GM18868 (cell line): Measurements from ENCODE around the gene TMED10.
A peak's percentile ranks its signal among the peaks of the same experiment; 100 is the strongest.
"Not testable (repeated sequence)": the region's sequence is repeated elsewhere in the genome, so short reads cannot be mapped to it uniquely, and the experiment has no call there.

ENCODE experiments used
- ATAC-seq: cut with Tn5 transposase; IDR thresholded peaks from one replicate; pipeline ENCODE4 v1.9.1; 2021; ENCODE audit warnings: mild to moderate bottlenecking, moderate library complexity; ENCODE audit not compliant: unreplicated experiment

The TMED10 gene

GRCh38 chr14:75163677-75164076, 12.7 kb downstream of the TMED10 start:
- ATAC-seq, result no peak

GRCh38 chr14:75162631-75163030, 13.8 kb downstream of the TMED10 start:
- no peak for ATAC-seq

- peak; percentile 58 for ATAC-seq
Measured at GRCh38 chr14:75158843-75159614, 17.4 kb downstream of the TMED10 start.

DNA sequence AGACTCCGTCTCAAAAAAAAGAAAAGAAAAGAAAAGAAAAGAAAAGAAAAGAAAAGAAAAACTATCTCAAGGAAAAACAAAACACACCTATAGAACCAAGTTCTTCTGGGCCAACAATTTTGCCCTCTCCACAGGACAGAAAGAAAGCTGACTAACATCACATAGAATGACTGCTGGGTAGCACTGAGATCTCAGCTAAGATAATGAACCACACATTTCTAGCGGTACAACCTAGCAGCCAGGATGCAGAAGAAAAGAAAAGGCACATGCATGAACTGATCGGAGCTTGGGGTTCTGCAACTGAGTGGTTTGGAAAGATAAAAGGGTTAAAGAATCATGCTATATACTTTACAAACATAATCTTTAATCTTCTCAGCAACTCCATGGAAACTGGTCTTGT, 19.5 kb downstream of the TMED10 start:
- ATAC-seq, result no peak

DNA sequence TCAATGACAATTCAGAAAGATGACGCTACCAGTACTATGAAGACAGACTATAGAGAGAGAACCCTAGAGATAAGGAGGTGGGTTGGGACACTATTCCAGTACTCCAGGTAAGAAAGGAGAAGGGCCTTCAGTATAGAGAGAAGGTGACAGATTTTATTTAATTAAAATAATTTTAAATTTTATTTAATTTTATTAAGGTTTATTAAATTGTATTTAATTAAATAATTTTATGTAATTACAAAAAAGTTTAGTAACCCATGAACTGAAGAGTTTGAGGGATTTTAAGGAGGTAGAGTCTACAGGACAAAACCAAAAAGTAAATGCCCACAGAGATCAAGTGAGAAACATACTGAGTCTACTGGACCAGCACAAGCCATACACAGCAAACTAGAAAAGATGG, 20.3 kb downstream of the TMED10 start:
- ATAC-seq, result no peak

- no peak for ATAC-seq
Measured at GRCh38 chr14:75155169-75155568, 21.2 kb downstream of the TMED10 start.

GRCh38 chr14:75153295-75153694, 23.1 kb downstream of the TMED10 start:
- ATAC-seq, result no peak

GRCh38 chr14:75151851-75152250, 24.6 kb downstream of the TMED10 start:
- no peak for ATAC-seq

GRCh38 chr14:75150637-75151036, 25.8 kb downstream of the TMED10 start:
- not testable (repeated sequence) for ATAC-seq

- no peak for ATAC-seq
Measured at GRCh38 chr14:75150150-75150549, 26.3 kb downstream of the TMED10 start.

GRCh38 chr14:75147423-75148071, 28.9 kb downstream of the TMED10 start:
- no peak for ATAC-seq

DNA sequence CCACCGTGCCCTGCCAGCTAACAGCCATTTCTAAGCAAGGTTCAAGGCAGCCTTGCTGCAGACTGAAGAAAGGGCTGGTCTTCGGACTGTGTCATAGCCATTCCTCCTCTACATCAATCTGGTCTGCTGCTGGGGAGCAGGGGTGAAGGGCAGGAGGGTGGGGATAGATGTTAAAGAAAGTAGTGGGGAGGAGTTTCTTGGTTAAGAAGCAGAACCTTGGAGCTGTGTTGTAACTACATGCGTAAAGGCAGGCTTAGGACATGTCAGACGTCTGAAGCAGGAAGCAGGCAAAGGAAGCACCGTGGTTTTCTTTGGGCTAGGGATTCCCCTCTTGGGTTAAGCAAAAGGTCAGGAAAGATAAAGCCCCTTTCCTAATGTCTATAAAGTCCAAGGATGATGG, 31.5 kb downstream of the TMED10 start:
- ATAC-seq, result no peak

- no peak for ATAC-seq
Measured at GRCh38 chr14:75143761-75144527, 32.5 kb downstream of the TMED10 start.

GRCh38 chr14:75142494-75142893, 33.9 kb downstream of the TMED10 start:
- ATAC-seq, result no peak

GRCh38 chr14:75141967-75142366, 34.4 kb downstream of the TMED10 start:
- ATAC-seq, result no peak

DNA sequence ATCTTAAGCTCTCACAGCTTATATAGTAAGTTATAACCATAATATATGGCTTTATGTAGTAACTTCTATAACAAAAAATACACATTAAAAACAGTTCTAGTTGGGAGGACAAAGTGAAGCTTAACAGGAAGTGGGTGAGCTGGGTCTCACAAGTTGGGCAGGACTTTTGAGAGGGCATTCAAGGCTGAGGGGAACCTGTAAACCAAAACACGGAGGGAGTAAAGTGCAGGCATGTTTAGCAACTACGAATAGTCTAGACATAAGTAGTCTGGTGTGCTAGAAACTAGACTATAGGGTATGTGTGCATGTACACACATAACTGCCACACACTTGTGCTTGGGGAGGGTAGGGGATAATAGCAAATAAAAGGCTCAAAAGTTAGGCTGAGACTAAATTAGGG, 35.4 kb downstream of the TMED10 start:
- no peak for ATAC-seq

DNA sequence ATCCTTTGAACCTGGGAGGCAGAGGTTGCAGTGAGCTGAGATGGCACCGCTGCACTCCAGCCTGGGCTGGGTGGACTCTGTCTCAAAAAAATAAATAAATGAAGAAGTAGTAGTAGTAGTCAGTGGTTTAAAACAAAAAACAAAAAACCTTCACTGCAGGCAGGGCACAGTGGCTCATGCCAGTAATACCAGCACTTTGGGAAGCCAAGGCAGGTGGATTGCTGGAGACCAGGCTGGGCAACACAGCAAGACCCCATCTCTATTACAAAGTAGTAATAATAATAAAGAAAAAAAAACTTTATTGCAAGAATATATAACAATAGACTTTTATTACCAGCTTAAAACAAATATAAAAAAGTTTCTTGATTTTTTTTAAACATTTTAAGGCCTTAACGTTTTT, 35.8 kb downstream of the TMED10 start:
- no peak for ATAC-seq

DNA sequence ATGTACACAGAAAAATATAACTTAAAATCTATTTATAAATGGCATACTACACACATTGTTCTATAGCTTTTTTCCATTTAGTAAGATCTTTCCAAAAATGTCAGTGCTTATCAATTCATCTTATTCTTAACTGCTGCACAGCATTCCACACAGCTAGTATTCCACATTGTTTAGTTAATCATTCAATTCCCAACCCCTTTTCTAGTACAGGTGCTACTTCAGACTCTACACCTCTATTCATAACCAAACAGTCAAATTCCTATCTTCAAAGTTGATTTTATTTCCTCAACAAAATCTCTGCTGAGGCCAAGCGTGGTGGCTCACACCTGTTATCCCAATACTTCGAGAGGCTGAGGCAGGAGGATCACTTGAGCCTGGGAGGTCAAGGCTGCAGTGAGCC, 37.2 kb downstream of the TMED10 start:
- ATAC-seq, result no peak

- no peak for ATAC-seq
Measured at GRCh38 chr14:75138492-75138891, 37.9 kb downstream of the TMED10 start.

DNA sequence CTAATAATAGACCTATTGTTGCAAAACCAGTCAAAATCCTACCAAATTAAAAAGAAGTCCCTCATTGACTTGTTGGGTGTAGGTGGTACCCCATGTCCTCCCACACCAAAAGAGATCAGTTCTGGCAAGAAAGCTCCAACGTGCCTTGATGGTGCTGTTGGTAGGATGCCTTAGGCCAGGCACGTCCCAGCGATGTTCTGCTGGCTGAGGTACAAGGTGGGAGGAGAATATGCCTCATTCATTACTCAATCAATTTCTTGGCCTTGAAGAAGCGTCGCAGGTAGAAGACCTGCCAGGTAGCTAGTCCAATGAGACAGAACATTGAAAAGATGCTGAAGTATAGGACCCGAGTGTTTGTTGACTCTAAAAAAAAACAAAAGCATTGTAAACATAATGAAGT, 41.8 kb downstream of the TMED10 start:
- ATAC-seq, result no peak

GRCh38 chr14:75133597-75133996, 42.8 kb downstream of the TMED10 start:
- no peak for ATAC-seq
